ENCODE results near the gene DCLK1. TPM values are rescaled to one million over a fixed set of nuclear protein-coding genes. Genes with fewer than 3 reads are reported as not detected.

DCLK1 gene
- total RNA-seq, 1 donor from 2014 or later = 3.9 TPM

GRCh38 chr13:35731471-35731870 lies 399.7 kb downstream of the DCLK1 start:
- TF ChIP-seq, protein P1, sequence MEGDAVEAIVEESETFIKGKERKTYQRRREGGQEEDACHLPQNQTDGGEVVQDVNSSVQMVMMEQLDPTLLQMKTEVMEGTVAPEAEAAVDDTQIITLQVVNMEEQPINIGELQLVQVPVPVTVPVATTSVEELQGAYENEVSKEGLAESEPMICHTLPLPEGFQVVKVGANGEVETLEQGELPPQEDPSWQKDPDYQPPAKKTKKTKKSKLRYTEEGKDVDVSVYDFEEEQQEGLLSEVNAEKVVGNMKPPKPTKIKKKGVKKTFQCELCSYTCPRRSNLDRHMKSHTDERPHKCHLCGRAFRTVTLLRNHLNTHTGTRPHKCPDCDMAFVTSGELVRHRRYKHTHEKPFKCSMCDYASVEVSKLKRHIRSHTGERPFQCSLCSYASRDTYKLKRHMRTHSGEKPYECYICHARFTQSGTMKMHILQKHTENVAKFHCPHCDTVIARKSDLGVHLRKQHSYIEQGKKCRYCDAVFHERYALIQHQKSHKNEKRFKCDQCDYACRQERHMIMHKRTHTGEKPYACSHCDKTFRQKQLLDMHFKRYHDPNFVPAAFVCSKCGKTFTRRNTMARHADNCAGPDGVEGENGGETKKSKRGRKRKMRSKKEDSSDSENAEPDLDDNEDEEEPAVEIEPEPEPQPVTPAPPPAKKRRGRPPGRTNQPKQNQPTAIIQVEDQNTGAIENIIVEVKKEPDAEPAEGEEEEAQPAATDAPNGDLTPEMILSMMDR (IDR thresholded peaks at IDR 0.05; ENCODE audit: unreplicated experiment) = no peak
- no peak for DNase-seq (ENCODE audit: low spot score, unreplicated experiment)
- Mint-ChIP-seq H3K4me3 (ENCODE audit: low read depth) (no peak overlapping the region), H3K4me1 (ENCODE audit: low read depth) (no peaks in the 10 kb centered on the region), H3K9me3 (ENCODE audit: low read depth) (no peaks in the 10 kb centered on the region), H3K27me3 (peaks cover 3% of the 10 kb centered on the region), H3K36me3 (ENCODE audit: insufficient read depth) (no peaks in the 10 kb centered on the region), H3K27ac (no peak overlapping the region)

GRCh38 chr13:35729926-35730627 lies 401.1 kb downstream of the DCLK1 start:
- no peaks in the 10 kb centered on the region for H3K9me3 Mint-ChIP-seq (ENCODE audit: low read depth)
- H3K4me3 Mint-ChIP-seq (ENCODE audit: low read depth) = no peak overlapping the region
- TF ChIP-seq, protein P1 (IDR thresholded peaks at IDR 0.05; ENCODE audit: unreplicated experiment) = no peak
- no peak overlapping the region for H3K27ac Mint-ChIP-seq
- H3K4me1 Mint-ChIP-seq (ENCODE audit: low read depth) = no peaks in the 10 kb centered on the region
- no peaks in the 10 kb centered on the region for H3K36me3 Mint-ChIP-seq (ENCODE audit: insufficient read depth)
- peaks cover 6% of the 10 kb centered on the region for H3K27me3 Mint-ChIP-seq
- no peak for DNase-seq (ENCODE audit: low spot score, unreplicated experiment)

DNA sequence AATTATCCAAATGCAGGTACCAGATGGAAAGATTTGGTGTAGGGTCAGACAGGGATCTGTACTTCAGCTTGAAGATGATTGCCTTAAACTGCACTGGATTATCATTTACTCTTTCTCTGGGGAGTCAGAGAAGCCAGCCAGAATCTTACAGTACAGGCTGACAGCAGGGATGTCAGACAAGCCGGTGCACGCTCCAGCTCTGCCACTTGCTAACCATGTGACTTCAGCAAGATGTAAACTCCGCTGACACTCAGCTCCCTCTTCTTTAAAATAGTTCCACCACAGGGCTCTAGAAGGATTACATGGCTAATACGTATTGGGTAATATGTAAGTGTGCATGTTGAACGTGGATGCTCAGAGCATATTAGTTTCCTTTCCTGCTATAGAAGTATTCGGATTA lies 403.3 kb downstream of the DCLK1 start:
- Mint-ChIP-seq H3K9me3 (ENCODE audit: low read depth) (no peaks in the 10 kb centered on the region), H3K4me1 (ENCODE audit: low read depth) (no peaks in the 10 kb centered on the region), H3K27ac (no peak overlapping the region), H3K4me3 (ENCODE audit: low read depth) (no peak overlapping the region), H3K36me3 (ENCODE audit: insufficient read depth) (no peaks in the 10 kb centered on the region), H3K27me3 (peaks cover 15% of the 10 kb centered on the region)
- TF ChIP-seq, protein P1 (IDR thresholded peaks at IDR 0.05; ENCODE audit: unreplicated experiment) = no peak
- DNase-seq (ENCODE audit: low spot score, unreplicated experiment) = no peak

DNA sequence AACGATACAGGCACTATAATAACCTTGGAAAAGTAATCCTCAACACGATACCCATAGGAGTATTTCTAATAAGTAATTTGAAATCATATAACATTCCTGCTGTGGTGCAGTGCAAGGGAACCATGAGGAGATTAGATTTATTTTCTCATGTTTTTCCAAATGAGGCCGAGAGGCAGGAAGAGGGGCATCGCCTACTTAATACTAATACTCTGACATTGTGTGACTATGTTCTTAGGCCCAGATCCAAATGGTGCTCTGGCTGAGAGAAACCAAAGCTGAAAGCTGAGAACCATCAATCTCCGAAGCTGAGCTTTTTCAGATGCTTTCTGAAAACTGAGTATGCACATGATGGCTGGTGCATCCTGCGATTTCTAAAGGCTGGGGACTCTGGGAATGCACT lies 406.7 kb downstream of the DCLK1 start:
- Mint-ChIP-seq H3K4me3 (ENCODE audit: low read depth) (no peak overlapping the region), H3K4me1 (ENCODE audit: low read depth) (peaks cover 2% of the 10 kb centered on the region), H3K27ac (no peak overlapping the region), H3K36me3 (ENCODE audit: insufficient read depth) (no peaks in the 10 kb centered on the region), H3K9me3 (ENCODE audit: low read depth) (no peaks in the 10 kb centered on the region), H3K27me3 (peaks cover 26% of the 10 kb centered on the region)
- TF ChIP-seq, protein P1 (IDR thresholded peaks at IDR 0.05; ENCODE audit: unreplicated experiment) = no peak
- no peak for DNase-seq (ENCODE audit: low spot score, unreplicated experiment)

DNA sequence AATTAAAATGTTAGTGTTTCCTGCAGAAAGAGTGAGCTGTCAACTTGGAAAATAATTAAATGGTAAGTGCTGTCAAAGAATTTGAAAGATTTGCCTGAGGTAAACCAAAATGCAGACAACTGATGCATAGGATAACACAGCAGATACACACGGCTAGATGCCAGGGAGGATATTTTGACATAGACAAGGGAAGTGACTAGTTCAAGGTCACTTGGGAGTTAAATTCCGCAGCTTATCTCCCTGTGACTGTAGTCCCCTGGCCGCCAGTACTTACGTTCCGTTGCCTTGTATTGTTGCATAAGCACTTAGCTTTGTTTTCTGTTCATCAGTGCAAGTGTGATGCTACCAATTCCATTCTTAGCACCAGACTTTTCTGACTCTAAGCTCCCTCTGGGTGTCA lies 407.4 kb downstream of the DCLK1 start:
- Mint-ChIP-seq H3K27me3 (peaks cover 30% of the 10 kb centered on the region), H3K27ac (no peak overlapping the region), H3K4me1 (ENCODE audit: low read depth) (peaks cover 2% of the 10 kb centered on the region), H3K36me3 (ENCODE audit: insufficient read depth) (no peaks in the 10 kb centered on the region), H3K4me3 (ENCODE audit: low read depth) (no peak overlapping the region), H3K9me3 (ENCODE audit: low read depth) (no peaks in the 10 kb centered on the region)
- no peak for DNase-seq (ENCODE audit: low spot score, unreplicated experiment)
- TF ChIP-seq, protein P1 (IDR thresholded peaks at IDR 0.05; ENCODE audit: unreplicated experiment) = no peak
